VCaP (cell line): ENCODE measurements around the gene LY6G6F.

Source experiments
- H3K27ac ChIP-seq: fragments of 450-650 bp; 2 replicates; pipeline ENCODE4 v1.5.1; 2017
- TF ChIP-seq, protein P1 (sequence below): fragments of 450-650 bp; conservative IDR thresholded peaks from 2 replicates; pipeline ENCODE4 v1.5.1; 2017; ENCODE audit warnings: mild to moderate bottlenecking, moderate library complexity

The LY6G6F gene, protein sequence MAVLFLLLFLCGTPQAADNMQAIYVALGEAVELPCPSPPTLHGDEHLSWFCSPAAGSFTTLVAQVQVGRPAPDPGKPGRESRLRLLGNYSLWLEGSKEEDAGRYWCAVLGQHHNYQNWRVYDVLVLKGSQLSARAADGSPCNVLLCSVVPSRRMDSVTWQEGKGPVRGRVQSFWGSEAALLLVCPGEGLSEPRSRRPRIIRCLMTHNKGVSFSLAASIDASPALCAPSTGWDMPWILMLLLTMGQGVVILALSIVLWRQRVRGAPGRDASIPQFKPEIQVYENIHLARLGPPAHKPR

DNA sequence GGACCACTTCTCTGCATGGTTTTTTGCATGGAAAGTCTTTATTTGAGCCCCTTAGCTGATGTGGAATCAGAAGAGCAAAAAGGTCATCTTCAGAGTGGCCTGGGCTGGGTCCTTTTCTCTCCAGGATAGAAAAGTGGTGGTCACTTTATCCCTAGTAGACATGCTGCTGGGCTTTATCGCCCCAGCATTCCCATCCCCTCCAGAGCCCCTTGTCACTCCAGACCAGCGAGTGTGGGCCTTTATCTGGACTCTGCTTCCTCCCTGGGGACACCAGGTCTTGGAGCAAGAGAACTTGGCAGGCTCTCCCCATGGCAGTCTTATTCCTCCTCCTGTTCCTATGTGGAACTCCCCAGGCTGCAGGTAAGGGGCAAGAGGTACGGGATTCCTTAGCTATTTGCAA is at the start of gene LY6G6F:
LY6G6F (plus strand) TSS at position 268 of the 400 bp plus-strand sequence; CDS start at position 309, 41 bp downstream.
- TF ChIP-seq, protein P1, sequence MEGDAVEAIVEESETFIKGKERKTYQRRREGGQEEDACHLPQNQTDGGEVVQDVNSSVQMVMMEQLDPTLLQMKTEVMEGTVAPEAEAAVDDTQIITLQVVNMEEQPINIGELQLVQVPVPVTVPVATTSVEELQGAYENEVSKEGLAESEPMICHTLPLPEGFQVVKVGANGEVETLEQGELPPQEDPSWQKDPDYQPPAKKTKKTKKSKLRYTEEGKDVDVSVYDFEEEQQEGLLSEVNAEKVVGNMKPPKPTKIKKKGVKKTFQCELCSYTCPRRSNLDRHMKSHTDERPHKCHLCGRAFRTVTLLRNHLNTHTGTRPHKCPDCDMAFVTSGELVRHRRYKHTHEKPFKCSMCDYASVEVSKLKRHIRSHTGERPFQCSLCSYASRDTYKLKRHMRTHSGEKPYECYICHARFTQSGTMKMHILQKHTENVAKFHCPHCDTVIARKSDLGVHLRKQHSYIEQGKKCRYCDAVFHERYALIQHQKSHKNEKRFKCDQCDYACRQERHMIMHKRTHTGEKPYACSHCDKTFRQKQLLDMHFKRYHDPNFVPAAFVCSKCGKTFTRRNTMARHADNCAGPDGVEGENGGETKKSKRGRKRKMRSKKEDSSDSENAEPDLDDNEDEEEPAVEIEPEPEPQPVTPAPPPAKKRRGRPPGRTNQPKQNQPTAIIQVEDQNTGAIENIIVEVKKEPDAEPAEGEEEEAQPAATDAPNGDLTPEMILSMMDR = no peak

DNA sequence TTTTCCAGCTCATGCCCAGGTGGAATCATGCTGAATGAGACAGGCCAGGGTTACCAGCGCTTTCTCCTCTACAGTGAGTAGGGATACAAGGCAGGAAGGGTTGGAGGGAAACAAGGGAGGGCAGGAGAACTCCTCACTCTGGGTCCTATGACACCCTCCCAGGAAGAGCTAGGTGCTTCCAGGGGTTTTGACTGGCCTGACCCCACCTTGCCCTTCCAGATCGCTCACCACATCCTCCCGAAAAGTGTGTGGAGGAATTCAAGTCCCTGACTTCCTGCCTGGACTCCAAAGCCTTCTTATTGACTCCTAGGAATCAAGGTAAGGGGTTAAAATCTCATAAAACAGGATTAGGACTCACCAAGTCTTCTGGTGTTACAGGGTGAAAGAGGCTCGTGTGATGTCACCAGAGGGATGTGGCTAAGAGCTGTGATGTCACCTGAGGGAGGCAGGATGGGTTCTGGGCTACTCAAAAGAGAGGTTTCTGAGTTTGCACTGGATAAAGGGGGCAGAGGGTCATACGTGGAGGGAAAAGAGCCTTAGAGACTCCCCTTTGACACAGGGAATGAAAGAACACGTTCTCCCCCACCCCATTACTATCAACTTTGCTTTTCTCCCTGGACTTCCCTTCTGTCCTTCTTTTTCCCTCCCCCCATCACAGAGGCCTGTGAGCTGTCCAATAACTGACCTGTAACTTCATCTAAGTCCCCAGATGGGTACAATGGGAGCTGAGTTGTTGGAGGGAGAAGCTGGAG is 49.1 kb upstream of the LY6G6F start:
- H3K27ac ChIP-seq = no peak overlapping the region
- TF ChIP-seq, protein P1 = no peak

More for the DNA sequence above, at the start of gene LY6G6F:
- no peak within 1 kb of the TSS for H3K27ac ChIP-seq

DNA sequence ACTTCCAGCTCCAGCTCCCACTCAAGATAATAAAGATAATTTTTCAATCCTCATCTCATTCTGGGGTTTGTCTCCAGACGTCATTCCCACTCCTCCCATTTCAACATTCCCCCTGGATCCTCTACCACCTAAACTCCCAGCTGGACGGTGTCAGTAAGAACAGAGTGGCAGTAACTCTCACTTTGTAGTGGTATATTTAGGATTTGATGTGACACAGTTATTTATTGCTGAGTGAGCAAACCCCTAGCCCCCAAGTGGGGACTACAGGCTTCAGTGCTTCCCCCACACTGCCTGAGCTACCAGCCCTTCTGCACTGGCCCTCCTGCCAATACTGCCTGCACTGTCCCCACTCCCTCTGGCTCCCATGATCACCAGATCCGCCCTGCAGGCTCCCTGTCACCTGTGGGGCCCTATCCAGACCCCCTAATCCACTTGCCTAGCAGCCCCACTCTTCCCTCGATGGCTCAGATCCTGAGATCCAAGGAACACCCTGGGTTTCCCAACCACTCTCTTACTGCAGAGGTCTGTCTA is 48.4 kb upstream of the LY6G6F start:
- no peak overlapping the region; the same call in 1 of the 2 replicates for H3K27ac ChIP-seq
- TF ChIP-seq, protein P1 = no peak

DNA sequence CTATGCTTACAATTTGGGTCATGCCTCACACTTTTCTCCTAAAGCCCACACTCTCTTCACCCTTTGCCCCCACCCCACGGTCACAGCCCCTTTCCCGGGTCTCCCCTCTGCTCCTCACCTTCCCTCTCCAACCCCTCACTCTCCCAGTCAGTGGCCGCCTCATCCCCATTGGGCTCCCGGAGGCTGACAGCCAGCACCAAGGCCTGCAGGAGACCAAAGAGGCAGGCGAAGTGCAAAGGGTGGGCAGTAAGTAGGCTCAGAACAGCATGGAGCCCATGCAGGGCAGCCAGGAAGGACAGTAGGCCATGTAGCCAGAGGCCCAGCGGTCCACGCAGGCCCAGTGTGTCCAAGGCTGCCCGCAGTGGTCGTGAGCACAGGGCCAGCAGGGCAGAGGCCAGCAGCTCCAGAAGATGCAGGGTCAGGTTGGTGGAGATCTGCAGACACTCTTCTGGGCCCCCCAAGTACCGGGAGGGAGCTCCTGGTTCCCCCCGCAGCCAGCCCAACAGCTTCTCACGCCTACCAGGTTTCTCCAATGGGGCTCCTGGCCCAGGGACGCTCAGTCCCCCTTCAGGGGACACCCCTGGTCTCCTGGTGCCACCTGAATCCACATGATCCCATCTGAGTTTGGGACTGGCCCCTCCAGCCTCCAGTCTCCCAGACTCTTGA is 47.5 kb upstream of the LY6G6F start:
- TF ChIP-seq, protein P1 = no peak
- peak overlapping the region; percentile 78; the same call in 1 of the 2 replicates for H3K27ac ChIP-seq

DNA sequence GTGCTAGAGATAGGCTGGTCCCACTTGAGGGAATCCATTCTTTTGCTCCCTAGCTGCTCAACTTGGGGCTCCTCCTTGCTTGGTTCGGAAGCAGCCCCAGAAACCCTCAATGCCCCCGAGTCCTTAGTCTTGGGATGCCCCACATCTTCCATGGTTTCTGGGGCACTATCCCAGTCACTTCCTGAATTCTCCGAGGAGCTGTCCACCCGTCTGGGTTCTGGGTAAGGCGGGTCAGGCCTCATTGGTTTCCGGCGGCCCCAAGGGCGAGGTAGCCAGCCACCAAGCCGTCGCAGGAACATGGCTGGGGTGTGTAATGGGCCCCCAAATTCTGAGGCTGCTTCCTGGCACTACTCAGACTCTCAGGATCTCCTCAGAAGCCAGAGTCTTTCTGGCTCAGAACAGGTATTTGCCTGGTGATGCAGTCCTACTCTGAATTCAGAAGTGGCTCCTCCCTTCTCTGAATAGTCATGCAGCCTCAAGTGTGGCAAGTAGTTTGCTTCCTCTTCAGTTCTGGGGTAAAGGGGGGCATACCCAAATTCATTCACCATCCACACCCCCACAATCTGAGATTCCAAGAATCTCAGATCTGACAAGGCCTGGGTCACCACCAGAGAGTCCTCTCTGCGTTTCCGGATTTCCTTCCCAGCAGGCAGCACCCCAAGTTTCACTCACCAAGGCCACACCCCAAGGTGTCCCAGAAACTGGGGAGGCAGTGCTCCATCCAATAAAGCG is 46.9 kb upstream of the LY6G6F start:
- H3K27ac ChIP-seq = peak overlapping the region; percentile 78
- TF ChIP-seq, protein P1 = no peak

DNA sequence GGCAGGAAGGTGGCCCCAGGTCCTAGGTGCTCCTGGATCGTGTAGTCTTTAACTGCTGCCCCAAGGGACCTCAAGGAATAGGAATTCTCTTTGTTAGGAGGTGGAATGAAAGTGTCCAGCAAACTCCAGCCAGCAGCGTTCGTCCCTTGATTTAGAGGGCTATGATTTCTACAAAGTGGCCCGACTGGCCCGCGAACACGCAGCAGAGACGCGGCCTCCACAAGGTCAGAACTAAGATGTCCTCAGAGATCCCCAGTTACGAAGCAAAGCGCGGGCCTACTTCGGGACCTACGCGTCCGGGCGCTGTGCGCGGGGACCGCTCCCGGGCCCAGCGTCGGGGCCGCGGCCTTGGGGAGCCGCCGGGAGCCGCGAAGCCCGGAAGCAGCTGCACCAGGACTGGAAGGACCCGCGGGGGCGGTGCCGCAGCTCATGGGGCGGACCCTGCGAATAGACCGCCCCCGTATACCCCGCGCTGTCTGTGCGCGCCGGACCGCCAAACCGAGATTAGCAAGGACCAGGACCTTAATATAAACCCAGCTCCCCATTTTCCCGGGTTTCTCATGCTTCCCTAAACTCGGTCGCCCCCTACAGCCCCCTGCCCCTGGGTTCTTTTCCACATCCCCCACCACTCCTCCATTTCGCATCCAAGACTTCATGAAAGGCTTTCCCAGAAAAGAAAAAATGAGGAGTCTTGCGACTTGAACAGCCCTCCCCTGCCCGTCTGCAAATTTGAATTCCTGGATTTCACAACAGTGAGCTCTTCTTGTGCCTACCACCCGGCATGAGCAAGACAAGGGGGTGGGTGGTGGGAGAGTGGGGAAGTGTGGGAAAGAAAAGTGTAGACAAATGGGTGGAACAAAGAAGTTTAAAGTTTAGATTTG is 46.0 kb upstream of the LY6G6F start, which contains the start of gene C6orf47:
C6orf47 (minus strand) TSS at position 398 of the 881 bp plus-strand sequence. CDS start 831 bp downstream, outside the sequence.
- TF ChIP-seq, protein P1 = no peak
- peak within 1 kb of the TSS; percentile 78 for H3K27ac ChIP-seq
